Amygdala (tissue), 56 donors: ENCODE results near the gene C19orf67.
A peak's percentile ranks its signal among the peaks of the same experiment; 100 is the strongest.

Experiments used
- DNase-seq, 56 donors: peaks; one replicate each; lab custom pipeline; 2025; lab: John Stamatoyannopoulos, UW

Gene C19orf67

GRCh38 chr19:14089412-14089661 lies 3.8 kb upstream of the C19orf67 start:
- peak in 2 of 56 donors; percentile 6 to 10 for DNase-seq

- no peak for DNase-seq
Observed at GRCh38 chr19:14088634-14089411, 3.2 kb upstream of the C19orf67 start.

GRCh38 chr19:14086098-14086497 lies 515 bp upstream of the C19orf67 start:
- no peak for DNase-seq

GRCh38 chr19:14082675-14082960 lies 3.0 kb downstream of the C19orf67 start:
- no peak for DNase-seq

GRCh38 chr19:14081797-14082674 lies 3.5 kb downstream of the C19orf67 start:
- DNase-seq, result peak in 14 of 56 donors; percentile 33 to 74 (median 46)

- DNase-seq, result peak; percentile 89 to 99 (median 96)
Observed at GRCh38 chr19:14080887-14081796, 4.4 kb downstream of the C19orf67 start.

GRCh38 chr19:14078411-14078810 lies 7.2 kb downstream of the C19orf67 start:
- DNase-seq, result no peak

- peak in 26 of 56 donors; percentile 15 to 67 (median 50) for DNase-seq
Observed at GRCh38 chr19:14073925-14074838, 11.4 kb downstream of the C19orf67 start.

GRCh38 chr19:14073261-14073924 lies 12.2 kb downstream of the C19orf67 start:
- DNase-seq, result peak in 51 of 56 donors; percentile 15 to 88 (median 60)

GRCh38 chr19:14072535-14073260 lies 12.9 kb downstream of the C19orf67 start, which contains the start of gene MISP3:
Gene MISP3 (plus strand): TSS chr19:14072786. CDS start chr19:14073310, 524 bp downstream.
- peak in 12 of 56 donors; percentile 20 to 57 (median 47) for DNase-seq

GRCh38 chr19:14070268-14071050 lies 15.1 kb downstream of the C19orf67 start:
- DNase-seq, result no peak

GRCh38 chr19:14066134-14066533 lies 19.4 kb downstream of the C19orf67 start:
- DNase-seq, result no peak

- DNase-seq, result no peak
Observed at GRCh38 chr19:14063105-14063504, 22.5 kb downstream of the C19orf67 start.

- no peak for DNase-seq
Observed at GRCh38 chr19:14062558-14062855, 23.1 kb downstream of the C19orf67 start.

GRCh38 chr19:14061751-14062557 lies 23.6 kb downstream of the C19orf67 start, which contains the start of gene PALM3:
Gene PALM3 (minus strand): TSS chr19:14062076. CDS start chr19:14061980, 96 bp downstream.
- DNase-seq, result no peak

GRCh38 chr19:14061081-14061749 lies 24.4 kb downstream of the C19orf67 start:
- DNase-seq, result no peak
